Middle frontal gyrus (tissue), 1 donor: ENCODE results near the gene DLGAP1.

Source experiments
- DNase-seq: peaks from one replicate; pipeline ENCODE4 v3.0.0-alpha.2; 2015; ENCODE audit warnings: low spot score; ENCODE audit errors: extremely low spot score

DLGAP1 gene

DNA sequence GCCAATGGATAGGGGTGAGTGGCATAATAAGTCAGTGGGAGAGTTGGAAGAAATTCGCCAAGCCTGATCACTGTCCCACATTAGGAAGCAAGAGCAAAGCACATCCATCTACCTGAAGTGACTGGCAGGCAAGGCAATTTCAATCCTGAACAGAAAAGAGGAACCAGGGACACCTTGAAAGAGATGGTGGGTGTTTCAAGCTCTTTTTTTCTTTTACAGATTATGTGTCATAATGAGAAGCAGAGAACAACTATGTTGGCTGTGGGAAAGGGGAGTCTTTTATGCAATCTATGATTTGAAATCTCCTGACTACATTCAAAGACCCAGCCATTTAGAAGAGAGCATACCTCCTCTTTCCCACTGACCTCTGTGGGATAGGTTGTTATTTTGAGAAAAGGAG, 941.6 kb downstream of the DLGAP1 start:
- DNase-seq = no peak

DNA sequence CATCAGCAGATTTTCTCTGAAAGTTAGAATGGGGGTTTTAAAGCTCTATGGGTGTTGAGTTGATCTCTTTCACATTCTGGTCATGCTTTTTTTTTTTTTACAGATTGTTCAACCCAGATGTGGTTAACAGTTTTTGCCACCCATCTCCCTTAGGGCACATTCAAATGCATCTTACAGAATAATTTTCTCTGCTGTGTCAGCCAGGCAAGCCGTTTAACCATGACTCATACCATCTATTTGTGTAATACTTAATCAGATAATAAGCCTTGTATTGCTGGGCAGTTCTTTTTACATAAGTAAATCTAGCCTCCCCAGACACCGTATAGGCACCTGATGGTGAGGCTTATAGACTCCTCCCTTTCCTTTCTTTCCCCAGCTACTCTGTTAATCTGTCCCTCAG, 943.1 kb downstream of the DLGAP1 start:
- no peak for DNase-seq

DNA sequence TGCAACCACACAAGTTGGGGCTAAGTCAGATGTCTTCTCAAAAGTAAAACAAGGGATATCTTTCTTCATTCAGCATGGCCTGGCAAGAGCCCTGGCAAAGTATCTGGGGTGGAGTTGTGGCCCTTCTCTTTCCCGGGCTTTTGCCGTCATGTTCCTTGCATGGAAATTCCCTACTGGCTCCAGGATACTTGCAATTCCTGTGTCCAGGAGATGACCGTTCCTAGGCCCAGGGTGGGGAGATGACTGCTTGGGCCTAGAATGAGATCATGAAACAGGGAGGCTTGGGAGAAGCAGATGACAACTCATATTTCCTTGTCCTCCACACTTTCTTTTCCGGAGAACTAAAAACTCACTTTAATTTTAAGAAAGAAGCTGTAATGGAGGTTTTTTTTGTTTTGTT, 944.2 kb downstream of the DLGAP1 start:
- no peak for DNase-seq

DNA sequence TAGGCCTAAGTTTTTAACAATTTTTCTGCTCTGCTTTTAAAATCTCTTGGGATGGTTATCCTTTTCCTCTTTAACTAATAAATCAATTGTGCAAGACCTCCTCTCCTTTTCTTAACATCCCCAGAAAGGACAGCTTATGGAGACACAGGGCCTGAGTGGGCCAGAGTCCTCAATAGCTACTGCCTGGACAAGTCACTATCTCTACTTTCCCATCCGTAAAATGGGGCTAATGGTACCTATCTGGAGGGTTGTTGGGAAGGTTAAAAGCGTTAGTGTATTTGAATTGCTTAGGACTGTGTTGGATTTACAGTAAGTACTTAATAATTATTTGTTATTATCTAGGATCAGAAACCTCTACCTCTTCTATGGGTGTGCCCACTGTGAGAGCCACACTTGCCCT, 945.1 kb downstream of the DLGAP1 start:
- no peak for DNase-seq

DNA sequence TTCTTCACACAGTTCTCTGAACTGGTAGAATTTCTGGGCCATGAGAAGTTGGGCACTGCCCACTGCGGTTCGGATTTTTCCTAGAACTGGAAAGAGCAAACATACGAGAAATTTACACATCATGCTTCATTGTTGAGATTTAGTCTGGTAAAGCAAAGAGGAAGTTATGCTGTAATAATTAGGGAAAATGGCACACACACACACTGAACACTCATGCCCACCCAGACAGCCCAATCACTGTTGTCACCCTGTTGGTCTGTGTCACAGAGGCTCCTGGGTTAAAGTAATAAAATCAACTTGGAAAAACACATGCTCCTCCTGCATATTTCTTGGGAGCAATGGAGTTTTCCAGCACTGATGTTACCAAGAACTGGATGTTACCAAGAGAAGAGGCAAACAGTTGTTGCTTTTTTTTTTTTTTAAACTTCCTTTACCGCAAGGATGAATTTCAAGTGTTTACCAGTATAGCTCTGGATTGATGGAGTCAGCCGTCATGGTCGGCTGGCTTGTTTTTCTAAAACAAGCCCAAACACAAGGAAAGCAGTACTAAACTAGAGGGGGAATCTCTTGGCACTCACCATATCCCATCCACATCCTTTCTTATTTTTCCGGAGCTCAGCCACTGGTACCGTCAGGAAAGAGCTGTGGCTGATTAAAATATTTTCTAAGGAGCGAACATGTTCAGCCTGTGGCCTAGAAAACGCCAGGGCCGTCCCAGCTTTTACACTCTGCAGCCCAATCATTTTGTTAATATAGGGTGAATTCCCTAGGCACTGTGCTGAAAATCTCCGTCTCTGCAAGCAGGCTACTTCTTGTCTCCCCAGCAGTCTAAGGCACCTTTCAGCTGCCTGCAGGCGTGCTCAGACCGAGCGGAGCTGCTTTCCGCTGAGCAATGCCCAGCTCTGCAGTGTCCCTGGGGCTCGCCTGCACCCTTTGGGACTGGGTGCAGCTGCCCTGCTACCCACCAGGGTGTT, 946.2 kb downstream of the DLGAP1 start:
- no peak for DNase-seq

DNA sequence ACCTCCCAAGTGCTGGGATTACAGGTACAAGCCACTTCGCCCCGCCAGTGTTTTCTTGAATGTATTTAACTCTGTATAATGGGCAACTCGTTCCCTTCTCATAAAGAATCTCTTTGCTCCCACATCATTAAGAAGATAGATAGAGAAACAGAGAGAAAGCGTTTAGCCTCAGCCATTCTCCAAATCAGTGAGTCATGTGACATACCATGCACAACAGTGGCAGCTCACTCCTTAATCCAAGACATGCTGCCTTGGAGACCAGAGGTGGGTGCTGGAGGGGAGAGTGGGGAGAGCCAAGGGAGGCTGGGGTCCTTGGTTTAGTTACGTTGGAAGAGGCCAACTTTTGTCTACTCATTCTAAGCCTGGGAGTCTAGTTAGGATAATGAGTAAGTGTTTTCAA, 950.5 kb downstream of the DLGAP1 start:
- DNase-seq = no peak

DNA sequence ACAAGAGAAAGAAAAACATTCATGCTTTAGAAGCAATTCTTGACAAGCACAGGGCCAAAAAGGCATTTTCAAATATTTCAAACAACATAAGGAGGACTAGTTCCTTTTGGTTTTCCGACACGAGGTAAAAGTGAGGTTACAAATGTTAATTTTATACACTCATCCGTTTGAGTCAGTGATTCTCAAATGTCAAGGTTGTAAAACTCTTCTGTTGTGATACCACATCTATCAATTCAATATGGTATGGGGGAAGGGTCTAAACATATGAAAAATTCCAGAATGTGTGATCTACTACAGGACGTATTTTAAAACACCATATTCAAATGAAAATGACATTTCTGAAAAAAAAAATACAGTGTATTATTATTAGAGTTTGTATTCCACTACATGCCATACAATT, 952.5 kb downstream of the DLGAP1 start:
- DNase-seq = no peak

DNA sequence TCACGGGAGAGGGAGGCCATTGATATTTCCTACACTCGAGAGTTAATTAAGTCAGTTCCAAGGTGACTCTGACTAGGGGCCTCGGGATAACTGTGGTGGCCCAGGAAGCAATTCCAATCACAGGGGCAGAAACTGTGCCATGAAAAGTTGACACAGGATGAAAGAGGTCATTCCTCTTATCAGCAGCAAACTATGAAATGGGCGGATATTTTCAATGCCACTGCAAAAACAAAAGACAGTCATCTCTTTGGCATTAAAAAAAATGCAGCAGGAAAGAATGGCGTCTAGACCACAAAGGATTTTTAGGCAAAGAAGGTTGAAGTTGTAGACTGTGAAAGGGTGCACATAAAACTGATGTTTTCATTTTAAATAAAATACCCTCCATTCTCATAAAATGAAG, 955.1 kb downstream of the DLGAP1 start:
- DNase-seq = no peak

DNA sequence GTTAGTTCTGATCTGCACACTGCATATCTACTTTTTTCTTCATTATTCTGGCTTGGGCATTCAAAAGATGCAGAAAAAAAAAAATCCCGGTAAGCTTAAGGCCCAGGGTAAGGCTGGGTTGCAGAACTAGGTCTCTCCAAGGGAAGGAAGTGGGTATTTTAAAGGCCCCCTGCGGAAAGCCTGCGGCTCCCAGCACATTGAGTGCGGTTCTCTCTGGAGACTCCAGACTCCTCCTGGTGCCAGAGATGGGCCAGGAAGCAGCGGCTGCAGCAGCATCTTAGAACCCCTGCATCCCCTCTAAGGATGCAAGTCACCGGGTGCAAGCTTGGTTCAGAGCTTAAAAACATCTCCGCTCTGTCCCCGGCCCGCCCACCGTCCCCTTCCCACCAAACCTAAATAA, 955.6 kb downstream of the DLGAP1 start:
- no peak for DNase-seq

DNA sequence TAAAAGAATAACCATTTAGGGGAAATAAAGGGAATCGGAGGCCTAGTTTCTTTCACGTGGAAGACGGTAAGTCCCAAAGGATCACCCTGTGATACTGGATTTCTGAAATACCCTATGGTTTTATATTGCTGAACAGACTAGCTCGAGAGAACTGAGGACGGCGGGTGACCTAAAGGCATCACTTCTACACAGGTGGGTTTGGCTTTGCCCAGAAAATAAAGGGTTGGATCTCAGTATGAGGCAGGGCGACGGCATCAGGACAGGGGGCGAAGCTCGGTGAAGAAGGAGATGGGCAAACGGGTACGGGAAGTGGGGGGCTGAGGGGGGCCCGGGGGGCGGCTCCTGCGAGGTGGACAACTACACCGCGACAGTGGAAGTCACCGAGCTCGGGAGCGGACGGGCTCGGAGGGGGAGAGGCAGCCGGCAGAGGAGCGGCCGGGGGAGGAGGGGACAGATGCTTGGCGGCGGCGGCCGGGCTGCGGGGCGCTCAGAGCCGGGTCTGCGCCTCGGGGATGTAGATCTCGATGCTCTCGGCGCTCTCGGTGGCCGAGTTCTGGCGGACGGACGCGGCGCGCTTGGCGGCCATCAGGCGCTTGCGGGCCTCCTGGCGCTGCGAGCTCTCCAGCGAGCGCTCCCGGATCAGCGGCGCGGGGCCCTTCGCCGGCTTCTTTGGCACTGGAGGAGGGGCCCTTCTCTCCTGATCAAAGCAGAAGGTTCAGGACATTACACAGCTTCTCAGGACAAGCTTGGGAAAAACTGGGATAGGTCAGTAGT, 956.2 kb downstream of the DLGAP1 start:
- DNase-seq = no peak

DNA sequence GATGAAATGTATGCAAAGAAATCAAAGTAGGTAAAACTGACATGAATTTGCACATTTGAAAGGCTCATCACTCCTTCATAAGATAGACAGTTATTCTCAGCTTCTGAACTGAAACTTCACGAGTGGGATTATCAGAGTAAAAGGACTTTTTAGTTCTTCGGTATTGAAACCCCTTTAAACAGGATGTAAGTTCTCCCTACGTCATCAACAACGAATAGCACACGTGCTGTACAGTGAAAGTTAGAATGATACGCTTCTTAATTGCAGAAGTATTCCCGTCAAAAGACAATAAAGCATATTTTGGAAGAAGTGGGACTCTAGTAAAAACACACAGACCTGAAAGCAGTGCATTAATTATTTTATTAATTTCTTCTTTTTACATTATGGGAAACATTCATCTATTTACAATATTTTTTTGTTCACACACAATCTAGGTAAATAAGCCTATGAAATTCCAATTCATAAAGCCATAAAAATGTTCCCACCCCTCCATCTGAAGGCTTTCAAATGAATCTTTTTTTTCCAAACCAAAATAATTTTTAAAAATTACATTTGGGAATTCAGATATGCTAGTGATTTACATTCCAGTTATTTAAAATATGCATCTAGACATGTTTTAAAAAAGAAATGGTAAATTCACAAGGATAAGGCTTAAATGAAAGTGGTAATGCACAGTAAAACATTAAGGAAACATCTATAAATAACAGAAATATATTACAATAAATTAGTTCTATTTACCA, 959.2 kb downstream of the DLGAP1 start:
- DNase-seq = no peak

DNA sequence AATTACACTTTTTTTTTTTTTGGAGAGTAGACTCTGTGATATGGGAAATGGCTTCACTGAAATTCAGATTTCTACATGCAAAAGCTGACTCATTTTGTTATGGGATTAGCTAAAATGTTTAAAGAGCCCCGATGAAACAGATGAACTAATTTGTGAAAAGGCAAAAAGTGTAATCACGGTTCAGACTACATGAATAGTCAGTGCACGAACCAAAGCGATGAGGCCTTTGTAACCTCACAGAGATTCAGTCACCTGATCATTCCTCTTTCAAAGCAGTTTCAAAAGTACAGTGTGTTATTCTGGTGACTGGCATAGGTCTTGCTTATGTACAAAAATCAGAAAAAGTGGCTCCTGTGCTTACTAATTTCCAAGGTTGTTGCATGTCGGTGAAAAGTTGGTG, 960.5 kb downstream of the DLGAP1 start:
- no peak for DNase-seq

DNA sequence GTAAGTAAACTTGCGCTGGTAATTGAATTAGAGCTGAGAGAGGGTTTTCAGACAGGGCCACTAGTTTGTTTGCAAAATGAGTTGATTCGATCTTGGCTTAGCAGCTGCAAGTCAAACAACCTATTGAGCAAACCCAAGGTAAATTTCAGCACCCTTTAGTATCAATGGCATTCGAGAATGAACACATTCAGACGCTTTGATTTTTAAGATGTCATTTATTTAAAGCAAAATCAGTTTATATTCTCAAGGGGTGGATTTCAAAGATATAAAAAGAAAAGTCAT, 960.9 kb downstream of the DLGAP1 start:
- DNase-seq = no peak

DNA sequence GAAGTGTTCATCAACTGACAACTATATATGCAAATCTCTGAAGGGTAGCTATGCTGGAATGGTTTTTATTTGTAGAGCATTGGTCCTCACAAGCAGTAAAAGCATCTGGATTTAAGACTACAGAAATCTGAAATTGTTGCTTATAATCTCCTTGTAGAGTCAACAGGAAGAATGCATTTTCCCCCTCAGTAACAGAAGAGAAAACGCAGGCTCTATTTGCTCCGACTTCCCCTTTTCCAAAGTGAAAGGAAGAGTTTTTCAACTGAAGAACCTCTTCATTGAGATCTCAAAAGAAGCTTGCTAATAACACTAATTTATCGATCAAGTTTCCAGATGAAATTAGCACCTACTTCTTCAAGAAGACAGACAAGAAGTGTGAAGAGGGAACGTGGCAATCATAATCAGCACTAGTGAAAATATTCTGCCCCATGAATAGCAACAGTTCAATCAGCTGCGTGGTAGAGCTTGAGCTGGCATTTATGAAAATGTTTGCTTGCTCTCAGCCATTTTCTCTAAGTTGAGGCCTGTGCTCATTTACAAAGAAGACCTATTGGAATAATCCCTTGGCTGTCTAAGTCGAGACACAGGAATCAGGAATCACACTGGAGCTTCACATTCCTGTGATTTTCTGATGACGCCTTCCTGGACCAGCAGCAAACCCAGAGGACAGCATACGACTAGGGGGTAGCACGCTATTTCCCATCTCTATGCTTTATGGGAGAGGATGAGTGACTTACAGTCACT, 961.4 kb downstream of the DLGAP1 start:
- no peak for DNase-seq

DNA sequence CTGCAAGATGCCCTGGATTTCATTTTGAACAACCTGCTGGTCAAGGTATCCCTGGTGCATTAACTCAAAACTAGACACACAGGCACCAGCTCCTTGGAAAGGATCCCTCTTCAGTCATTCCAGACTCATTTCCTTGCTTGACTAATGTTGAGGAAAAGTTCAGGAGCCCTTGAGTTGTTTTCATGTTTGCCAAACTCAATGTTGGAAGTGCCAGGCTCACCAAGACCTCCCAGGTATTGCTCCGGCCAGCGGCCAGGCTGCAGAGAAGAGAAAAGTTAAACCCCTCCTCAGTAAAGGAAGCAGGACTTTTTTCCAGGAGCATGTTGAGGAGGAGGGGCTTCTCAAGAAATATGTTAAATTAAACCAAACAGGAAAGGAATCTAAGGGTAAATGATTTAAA, 962.4 kb downstream of the DLGAP1 start:
- no peak for DNase-seq

DNA sequence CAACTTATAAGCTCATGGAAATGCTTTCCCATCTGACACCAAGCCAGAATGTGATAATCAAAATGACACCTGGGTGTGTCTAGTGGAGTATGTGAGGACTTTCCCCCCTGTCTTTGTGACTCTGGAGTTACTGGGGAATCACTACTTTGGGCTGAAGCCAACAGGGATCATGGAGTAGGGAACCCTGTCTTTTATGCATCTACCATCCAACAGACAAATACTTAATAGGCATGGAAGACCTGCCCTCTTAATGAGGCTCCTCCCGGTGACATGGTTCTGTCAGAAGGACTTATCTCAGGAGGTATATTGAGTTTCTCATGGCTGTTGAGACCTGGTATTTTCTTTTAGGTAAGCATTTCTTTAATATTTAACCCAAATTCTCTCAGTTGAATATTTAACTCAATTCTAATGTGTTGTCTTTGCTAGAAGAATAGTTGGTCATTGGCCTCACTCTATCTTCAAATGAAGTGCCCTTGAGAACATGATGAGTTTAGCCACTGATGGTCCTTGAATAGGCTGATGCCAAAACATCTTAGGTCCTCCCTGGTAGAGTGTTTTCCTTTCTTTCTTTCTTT, 963.0 kb downstream of the DLGAP1 start:
- DNase-seq = no peak

DNA sequence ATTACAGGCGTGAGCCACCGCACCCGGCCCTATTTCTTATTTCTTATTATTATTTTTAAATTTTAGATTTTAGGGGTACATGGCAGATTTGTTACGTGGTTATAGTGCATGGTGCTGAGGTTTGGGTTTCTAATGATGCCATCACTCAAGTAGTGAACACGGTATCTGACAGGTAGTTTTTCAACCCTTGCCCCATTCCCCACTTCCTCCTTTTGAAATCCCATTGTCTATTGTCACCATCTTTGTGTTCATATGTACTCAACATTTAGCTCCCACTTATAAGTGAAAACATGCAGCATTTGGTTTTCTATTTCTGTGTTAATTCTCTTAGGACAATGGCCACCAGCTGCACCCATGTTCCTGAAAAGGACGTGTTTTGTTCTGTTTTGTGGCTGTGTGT, 965.6 kb downstream of the DLGAP1 start:
- DNase-seq = no peak

DNA sequence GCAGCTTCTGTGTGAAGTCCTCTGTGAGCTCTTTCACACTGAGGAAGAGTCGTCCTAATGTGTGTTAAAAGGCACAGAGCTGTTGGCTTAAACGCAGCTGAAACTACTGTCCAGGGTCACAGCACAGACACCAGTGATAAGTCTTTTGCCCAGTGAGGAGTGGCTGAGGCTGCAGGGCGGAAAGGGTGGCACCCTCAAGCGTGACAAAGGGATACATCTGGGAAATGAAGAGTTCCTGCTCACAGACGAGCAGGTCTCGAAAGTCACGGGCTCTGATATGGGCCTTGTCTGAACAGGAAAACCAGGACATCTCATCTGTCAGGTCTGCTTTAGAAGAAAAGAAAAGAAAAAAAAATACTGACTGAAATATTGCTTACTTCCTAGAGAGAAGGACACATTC, 968.6 kb downstream of the DLGAP1 start:
- DNase-seq = no peak

DNA sequence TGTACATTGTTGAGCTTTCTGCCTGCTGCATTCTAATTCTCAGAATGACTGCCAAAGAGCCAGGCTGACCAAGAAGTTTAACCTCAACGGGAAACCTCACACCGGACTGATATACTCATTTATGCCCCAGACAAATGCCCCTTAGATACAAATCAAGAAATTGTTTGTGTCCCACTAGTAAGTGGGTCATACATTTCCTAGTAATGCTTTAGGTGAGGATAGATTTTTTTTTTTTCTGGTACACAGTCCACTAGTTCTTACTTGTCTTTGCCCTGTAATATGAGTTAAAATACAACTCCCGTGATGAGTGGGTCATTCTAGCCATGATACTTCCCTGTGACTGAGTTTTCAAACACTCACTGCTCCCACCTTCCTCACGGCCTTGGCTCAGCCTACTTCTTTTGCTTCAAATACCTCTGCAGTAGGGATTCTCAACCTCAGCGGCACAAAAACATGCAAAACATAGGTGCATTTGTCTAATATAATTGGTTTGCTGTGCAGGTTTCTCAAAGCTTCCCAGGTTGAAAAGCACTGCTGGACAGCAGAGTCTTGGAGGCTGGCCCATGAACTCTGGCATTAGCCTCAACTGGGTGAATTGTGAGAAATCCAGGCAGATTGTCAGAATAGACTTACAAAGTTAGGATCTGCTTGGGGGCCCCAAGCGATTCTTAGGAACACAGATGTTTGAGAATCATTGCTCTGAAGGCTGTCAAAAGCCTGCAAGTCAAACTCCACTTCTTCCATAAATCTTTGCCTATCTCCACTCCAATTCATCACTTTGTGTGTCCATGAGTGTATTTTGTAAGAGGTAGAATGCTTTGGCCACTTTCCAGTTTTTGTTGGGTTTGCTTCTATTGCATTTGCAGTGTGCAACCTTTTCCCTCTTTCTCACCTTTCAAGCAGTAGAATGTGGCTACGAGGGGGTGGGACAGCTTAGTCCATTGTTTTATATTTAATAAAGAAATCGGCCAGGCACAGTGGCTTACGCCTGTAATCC, 969.7 kb downstream of the DLGAP1 start:
- DNase-seq = no peak

DNA sequence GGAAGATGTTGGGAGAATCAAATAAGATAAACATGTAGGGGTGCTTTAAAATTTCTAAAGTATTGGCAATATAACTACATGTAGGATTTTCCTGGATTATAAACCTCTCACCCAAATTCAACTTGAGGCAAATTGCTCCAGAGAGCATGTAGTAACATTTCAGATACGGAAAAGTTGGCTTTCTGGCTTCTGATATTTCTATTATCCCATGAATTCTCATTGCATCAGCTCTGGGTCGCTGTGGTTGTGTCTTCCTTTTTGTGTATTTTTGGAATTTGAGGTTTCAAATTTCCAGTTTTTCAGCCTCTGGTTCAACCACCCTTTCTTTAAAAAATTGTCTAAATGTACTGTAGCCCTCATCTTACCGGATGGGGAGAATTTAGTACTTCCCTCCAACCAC, 972.8 kb downstream of the DLGAP1 start:
- DNase-seq = no peak
